IPS-20b (cell line): ENCODE results near the gene SULT1E1.

ENCODE experiments used
- H3K27ac ChIP-seq: one replicate; pipeline ENCODE4 v1.5.1; 2013; ENCODE audit warnings: low read length
- H3K27me3 ChIP-seq: 2 replicates; pipeline ENCODE4 v1.6.1; 2013; ENCODE audit warnings: mild to moderate bottlenecking, low read length, inconsistent platforms; ENCODE audit not compliant: insufficient read depth
- H3K36me3 ChIP-seq: 2 replicates; pipeline ENCODE4 v1.6.1; 2013; ENCODE audit warnings: low read depth, mild to moderate bottlenecking, inconsistent platforms, low read length, moderate library complexity; ENCODE audit not compliant: insufficient read depth
- H3K4me1 ChIP-seq: 2 replicates; pipeline ENCODE4 v1.6.1; 2013; ENCODE audit warnings: mild to moderate bottlenecking, control low read depth, inconsistent platforms, low read length, moderate library complexity; ENCODE audit not compliant: insufficient read depth
- H3K4me3 ChIP-seq: 2 replicates; pipeline ENCODE4 v1.5.1; 2013; ENCODE audit warnings: mild to moderate bottlenecking, low read length, inconsistent platforms
- H3K9ac ChIP-seq: 2 replicates; pipeline ENCODE4 v1.6.1; 2013; ENCODE audit warnings: low read depth, mild to moderate bottlenecking, inconsistent platforms, low read length, moderate library complexity
- H3K9me3 ChIP-seq: 2 replicates; pipeline ENCODE4 v1.6.1; 2013; ENCODE audit warnings: mild to moderate bottlenecking, low read depth, low read length, inconsistent platforms; ENCODE audit not compliant: insufficient read depth

The SULT1E1 gene

DNA sequence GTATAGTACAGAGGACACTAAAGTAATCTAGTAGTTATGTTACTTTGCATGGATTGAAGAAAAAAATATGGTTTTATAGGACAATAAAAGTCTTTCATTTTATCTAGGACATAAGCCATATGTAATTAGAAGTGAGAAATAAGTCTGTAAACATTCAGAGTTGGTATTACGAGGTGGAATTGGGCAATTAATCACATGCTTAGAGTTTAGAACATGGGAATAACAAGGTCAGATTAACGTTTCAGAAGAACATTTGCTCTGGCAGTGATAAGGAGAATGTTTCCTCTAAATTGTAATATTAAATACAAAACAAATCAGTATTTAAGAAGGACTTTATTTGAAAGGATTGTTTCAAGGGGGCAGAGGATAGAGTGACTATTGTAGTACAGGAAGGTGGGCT is 15.6 kb upstream of the SULT1E1 start:
- Histone ChIP-seq H3K4me1 (no peaks in the 10 kb centered on the region), H3K27me3 (no peaks in the 10 kb centered on the region), H3K4me3 (no peak overlapping the region), H3K9ac (no peak overlapping the region), H3K36me3 (no peaks in the 10 kb centered on the region), H3K27ac (no peak overlapping the region), H3K9me3 (peaks cover 7% of the 10 kb centered on the region; the same call in 1 of the 2 replicates)

DNA sequence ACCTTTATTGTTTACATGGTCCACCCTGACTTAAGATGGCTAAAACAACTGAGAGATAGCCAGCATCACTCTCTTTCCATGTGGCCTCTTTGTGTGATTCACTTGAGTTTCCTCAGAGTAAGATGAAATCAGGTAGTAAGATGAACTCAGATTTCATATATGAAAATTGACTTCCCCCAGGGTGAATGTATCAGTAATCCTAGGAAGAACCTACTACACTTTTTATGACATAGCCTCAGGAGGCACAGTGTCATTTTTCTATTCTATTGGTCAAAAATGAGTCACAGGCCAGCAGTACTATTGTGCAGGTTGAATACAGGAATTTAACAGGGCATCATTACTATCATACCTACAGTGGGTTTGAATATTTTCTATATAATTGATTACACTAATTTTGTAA is 14.6 kb upstream of the SULT1E1 start:
- Histone ChIP-seq H3K9me3 (peaks cover 7% of the 10 kb centered on the region; the same call in 1 of the 2 replicates), H3K36me3 (no peaks in the 10 kb centered on the region), H3K27me3 (no peaks in the 10 kb centered on the region), H3K27ac (no peak overlapping the region), H3K4me3 (no peak overlapping the region), H3K9ac (no peak overlapping the region), H3K4me1 (no peaks in the 10 kb centered on the region)

DNA sequence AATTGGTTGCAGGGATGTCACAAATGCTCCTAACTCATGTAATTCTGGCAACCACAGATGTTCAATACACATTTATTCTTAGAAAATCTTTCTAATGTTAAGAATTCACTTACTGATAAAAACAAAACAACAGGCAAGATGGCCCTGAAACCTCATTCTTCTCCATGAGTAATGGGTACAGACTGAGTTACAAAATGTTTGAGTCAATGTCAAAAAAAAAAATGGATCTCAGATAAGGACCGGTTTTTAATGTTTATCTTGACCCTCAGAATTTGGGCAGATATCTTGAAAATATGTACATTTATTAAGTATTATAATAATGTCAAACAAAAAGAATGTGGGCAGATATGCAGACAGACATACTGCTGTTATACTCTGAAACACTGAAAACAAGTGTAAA is 1.8 kb upstream of the SULT1E1 start:
- no peaks in the 10 kb centered on the region for H3K27me3 ChIP-seq
- no peaks in the 10 kb centered on the region for H3K36me3 ChIP-seq
- no peak overlapping the region for H3K27ac ChIP-seq
- H3K9ac ChIP-seq, result no peak overlapping the region
- no peaks in the 10 kb centered on the region for H3K9me3 ChIP-seq
- no peaks in the 10 kb centered on the region for H3K4me1 ChIP-seq
- no peak overlapping the region for H3K4me3 ChIP-seq

DNA sequence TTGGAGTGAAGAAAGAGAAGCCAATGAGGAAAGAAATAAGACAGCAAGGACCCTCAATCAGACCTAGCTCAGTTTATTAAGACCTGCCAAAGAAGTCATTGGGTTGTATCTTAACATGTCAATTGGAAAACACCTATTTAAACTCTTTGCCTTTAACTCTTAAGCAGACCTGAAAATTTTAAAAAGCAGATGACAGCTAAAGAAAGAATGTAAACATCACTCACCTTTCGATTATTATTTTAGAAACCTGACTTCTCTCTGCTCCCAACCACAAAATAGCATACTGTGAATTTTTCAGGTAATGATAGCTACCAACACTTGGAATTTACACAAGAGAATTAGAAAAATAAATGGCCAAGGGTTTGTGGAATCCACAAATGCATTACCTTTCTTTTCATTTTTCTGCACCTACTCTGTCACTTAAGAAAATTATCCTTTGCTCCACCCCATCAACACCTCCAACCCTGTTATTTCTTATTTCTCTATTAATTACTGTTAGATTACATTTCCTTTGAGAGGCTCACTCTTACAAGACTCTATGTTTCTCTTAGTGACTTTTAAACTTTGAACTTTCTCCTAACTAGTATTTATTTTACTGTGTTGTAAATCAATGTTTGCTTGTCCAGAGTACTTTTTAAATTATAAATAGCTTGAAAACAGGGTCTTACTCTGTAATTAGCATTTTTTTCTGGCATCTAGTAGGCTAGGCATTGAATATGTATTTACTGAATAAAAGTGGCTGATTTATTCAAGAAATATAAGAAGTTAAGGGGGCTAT is 765 bp upstream of the SULT1E1 start:
- no peaks in the 10 kb centered on the region for H3K9me3 ChIP-seq
- no peak overlapping the region for H3K4me3 ChIP-seq
- H3K27me3 ChIP-seq, result no peaks in the 10 kb centered on the region
- H3K9ac ChIP-seq, result no peak overlapping the region
- no peaks in the 10 kb centered on the region for H3K4me1 ChIP-seq
- H3K27ac ChIP-seq, result no peak overlapping the region
- H3K36me3 ChIP-seq, result no peaks in the 10 kb centered on the region

DNA sequence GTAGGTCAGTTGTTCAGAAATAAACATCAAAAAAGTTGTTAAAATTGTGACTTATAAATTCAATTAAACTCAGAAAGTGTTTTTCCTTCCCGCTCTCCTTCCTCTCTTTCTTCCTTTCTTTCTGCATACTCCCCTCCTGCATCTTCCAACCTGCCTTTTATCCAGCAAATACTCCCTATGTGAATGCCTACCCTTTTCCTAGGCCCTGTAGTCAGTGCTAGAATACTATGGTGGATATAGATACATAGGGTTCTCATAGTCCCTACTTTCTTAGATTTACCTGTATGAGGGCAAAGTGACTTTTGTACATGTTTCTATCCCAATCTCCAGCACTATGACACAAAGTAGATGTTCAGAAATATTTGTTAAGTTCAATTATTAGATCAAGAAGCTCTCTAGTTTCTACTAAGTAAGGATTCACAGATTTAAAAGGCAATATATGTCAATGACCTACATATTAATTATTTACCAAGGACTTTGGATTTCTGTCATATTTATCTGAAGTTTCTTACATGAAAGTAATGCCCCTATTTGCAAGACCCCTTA is 732 bp downstream of the SULT1E1 start:
- H3K36me3 ChIP-seq, result no peaks in the 10 kb centered on the region
- H3K9me3 ChIP-seq, result no peaks in the 10 kb centered on the region
- no peaks in the 10 kb centered on the region for H3K27me3 ChIP-seq
- H3K27ac ChIP-seq, result no peak overlapping the region
- no peak overlapping the region for H3K4me3 ChIP-seq
- no peak overlapping the region for H3K9ac ChIP-seq
- no peaks in the 10 kb centered on the region for H3K4me1 ChIP-seq

DNA sequence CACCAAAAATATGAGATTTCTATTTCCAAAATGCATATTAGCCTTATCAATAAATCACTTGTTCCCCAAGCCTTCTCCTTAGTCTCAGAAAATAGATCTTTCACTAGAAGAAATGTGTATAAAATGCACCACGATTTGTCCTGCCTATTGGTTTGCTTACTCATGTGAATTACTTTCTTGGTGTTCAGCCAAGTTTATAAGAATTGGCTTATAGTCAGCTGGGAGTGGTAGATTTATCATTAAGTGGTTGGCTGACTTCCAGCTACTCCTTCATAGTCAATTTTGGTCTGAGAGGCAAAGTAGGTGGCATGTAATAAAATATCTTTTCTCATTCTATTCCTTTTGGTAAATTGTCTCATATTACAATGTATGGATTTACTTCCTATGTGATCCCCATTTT is 1.3 kb downstream of the SULT1E1 start:
- H3K4me3 ChIP-seq, result no peak overlapping the region
- no peaks in the 10 kb centered on the region for H3K36me3 ChIP-seq
- no peak overlapping the region for H3K27ac ChIP-seq
- no peaks in the 10 kb centered on the region for H3K9me3 ChIP-seq
- H3K9ac ChIP-seq, result no peak overlapping the region
- H3K27me3 ChIP-seq, result no peaks in the 10 kb centered on the region
- no peaks in the 10 kb centered on the region for H3K4me1 ChIP-seq

DNA sequence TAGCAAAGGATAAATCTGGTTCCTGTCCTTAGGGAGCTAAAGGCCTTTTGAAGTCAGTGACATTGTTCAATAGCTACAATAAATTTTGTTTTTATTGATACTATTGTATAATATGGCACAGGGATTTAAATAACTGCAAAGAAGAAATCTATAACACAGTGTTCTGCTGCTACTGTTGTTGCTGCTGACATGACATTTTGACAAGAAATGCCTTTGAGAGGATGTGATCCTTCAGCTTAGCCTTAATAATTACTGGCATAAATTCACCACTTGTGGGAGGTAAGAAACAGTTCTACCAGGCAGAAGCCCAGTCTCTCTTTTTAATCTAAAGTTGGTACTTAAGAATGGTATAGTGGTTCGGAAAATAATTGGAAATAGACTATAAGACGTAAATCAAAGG is 4.1 kb downstream of the SULT1E1 start:
- H3K4me3 ChIP-seq, result no peak overlapping the region
- no peaks in the 10 kb centered on the region for H3K27me3 ChIP-seq
- H3K27ac ChIP-seq, result no peak overlapping the region
- H3K9ac ChIP-seq, result no peak overlapping the region
- no peaks in the 10 kb centered on the region for H3K4me1 ChIP-seq
- H3K36me3 ChIP-seq, result no peaks in the 10 kb centered on the region
- H3K9me3 ChIP-seq, result no peaks in the 10 kb centered on the region

DNA sequence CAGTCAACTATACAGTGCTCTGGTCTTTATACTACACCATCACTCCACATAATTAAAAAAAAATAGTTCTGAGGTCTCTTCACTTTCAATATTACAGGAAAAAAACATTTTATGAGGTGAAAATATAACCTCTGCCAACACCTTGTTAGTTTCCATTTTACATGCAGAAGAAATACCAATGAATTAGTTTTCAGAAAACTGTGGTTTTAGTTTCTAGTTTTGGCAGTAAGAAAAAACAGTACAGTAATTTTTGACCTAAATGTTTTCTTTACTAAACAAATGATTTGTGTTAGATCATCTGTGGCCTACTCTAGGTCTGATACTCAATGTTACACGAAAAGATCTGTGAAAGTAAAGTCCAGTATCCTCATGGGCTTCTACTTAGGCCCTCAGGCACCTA is 10.0 kb downstream of the SULT1E1 start:
- no peaks in the 10 kb centered on the region for H3K9me3 ChIP-seq
- no peaks in the 10 kb centered on the region for H3K4me1 ChIP-seq
- no peaks in the 10 kb centered on the region for H3K27me3 ChIP-seq
- no peak overlapping the region for H3K9ac ChIP-seq
- no peak overlapping the region for H3K27ac ChIP-seq
- no peak overlapping the region for H3K4me3 ChIP-seq
- H3K36me3 ChIP-seq, result no peaks in the 10 kb centered on the region

DNA sequence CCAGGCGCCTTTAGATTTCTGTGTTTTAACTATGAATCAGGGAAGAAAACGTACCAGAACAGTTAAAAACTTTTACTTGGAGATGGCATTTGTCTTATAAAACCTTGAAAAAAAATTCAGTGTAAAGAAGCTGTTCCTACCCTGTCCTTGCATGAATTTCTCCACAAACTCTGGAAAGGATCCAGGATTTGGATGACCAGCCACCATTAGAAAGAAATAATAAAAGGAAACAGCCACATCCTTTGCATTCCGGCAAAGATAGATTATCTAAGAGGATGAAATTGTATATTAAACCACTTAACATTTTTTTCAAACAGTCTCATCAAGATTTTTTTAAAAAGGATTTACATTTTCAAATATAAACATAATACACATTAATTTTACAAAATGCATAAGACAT is 10.6 kb downstream of the SULT1E1 start:
- Histone ChIP-seq H3K9ac (no peak overlapping the region), H3K27me3 (no peaks in the 10 kb centered on the region), H3K4me1 (no peaks in the 10 kb centered on the region), H3K36me3 (no peaks in the 10 kb centered on the region), H3K9me3 (no peaks in the 10 kb centered on the region), H3K27ac (no peak overlapping the region), H3K4me3 (no peak overlapping the region)

DNA sequence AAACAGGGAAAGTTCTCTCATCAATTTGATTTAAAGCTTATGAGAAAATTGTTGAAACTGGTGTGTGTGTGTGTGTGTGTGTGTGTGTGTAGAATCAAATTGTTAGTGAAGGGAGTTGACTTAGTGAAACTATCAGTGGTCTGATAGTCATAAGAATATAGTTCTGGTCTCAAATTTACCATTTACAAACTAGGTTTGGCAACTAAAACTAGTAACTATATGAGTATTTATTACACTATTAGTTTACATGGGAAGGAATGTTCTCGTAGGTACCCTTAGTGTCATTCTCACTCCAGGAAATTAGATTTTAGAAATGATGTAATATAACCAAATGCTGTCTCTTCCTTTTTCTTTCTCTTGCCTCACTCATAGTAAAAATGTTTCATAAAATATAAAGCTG is 11.9 kb downstream of the SULT1E1 start:
- no peak overlapping the region for H3K9ac ChIP-seq
- no peaks in the 10 kb centered on the region for H3K4me1 ChIP-seq

DNA sequence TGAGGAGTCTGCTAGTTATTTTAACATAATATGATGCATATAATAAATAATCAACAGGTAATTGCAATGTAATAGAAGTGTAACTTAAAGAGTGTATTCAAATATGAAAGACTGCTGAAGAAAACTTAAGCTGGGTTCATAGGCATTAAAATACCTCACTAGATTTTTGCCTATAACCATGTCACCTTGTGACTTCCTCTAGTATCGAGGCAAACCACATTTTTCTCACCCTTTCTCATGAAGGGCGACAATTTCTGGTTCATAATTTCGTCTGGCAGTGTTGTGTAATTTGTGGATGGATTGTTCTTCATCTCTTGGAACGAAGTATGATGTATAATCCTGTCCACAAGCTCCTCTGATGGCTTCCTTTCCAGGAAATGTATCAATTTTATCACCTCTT is 16.0 kb downstream of the SULT1E1 start:
- Histone ChIP-seq H3K9ac (no peak overlapping the region), H3K4me3 (no peak overlapping the region), H3K27me3 (no peaks in the 10 kb centered on the region), H3K4me1 (no peaks in the 10 kb centered on the region), H3K36me3 (no peaks in the 10 kb centered on the region), H3K9me3 (no peaks in the 10 kb centered on the region), H3K27ac (no peak overlapping the region)

More for the DNA sequence above, 11.9 kb downstream of the SULT1E1 start:
- no peaks in the 10 kb centered on the region for H3K9me3 ChIP-seq
- no peaks in the 10 kb centered on the region for H3K27me3 ChIP-seq
- H3K27ac ChIP-seq, result no peak overlapping the region
- no peaks in the 10 kb centered on the region for H3K36me3 ChIP-seq
- no peak overlapping the region for H3K4me3 ChIP-seq

DNA sequence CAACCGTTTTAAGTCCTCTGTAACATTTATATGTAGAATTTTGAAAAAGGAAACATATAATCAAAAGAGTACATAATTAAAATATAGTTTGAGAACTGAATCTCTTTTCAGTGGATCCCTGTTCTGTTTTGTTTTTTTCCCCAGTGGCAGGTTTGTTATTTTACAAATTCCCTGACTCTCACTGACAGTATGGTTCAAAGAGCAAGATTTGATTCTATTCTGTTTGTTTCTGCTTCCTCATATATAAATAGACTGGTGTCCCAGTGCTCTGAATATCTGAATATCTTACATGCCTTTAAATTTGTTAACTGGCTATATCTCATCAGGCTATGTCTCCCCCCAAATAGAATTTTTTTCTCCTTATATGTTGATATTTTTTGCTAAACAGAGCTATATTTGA is 16.6 kb downstream of the SULT1E1 start:
- no peaks in the 10 kb centered on the region for H3K27me3 ChIP-seq
- H3K4me1 ChIP-seq, result no peaks in the 10 kb centered on the region
- no peak overlapping the region for H3K27ac ChIP-seq
- no peak overlapping the region for H3K9ac ChIP-seq
- H3K4me3 ChIP-seq, result no peak overlapping the region
- no peaks in the 10 kb centered on the region for H3K9me3 ChIP-seq
- no peaks in the 10 kb centered on the region for H3K36me3 ChIP-seq
